DMS153 (cell line): ENCODE results near the gene SLC6A1.
"Not testable (repeated sequence)": the region's sequence is repeated elsewhere in the genome, so short reads cannot be mapped to it uniquely, and the experiment has no call there.

Source experiments
- DNase-seq: peaks from one replicate; lab custom pipeline; 2025; lab: John Stamatoyannopoulos, UW

Gene SLC6A1

DNA sequence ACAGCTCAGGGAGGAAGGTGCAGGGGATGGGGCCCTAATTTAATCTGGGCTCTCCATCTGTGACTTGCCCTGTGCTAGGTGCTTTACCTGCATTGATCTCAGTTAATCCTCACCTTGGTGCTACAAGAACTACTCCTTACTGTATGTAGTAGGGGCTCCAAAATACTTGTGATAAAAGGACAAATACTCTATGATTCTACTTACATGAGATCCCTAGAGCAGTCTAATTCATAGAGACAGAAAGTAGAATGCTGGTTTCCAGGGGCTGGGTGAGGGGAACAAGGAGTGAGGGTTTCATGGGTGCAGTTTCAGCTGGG, 67.2 kb downstream of the SLC6A1 start:
- DNase-seq: no peak

DNA sequence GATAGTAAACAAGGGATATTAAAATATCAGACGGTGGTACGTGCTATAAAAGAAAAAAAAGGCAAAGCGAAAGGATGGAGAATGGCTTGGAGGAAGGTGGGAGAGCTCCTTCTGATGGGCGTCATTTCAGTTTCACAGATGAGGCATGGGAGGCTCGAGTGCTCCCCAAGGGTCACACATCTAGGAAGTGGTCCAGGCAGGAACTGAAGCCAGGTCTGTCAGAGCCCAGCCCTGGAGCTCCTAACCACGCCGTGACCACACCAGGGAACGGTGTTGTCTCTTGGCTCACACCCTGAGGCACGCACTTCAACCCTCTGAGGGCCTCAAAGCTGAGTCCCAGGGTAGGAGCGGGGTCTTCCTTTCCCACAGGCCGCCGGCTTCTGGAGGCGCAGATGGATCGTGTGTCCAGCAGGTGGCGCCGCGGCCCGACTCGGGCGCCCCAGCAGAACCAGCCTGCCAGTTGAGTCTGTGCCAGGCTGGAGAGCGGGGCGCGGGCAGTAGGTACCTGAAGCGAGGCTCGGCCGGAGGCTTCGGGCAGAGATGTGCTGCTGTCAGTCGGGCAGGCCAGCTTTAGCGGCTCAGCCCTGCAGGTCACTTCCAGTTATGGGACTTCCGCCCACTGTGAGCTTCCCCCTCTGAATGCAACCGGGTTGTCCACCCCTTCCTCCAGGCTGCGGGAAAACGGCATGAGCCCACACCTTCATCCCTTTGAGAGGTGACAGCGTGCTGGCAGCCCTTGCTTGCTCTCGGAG, 68.1 kb downstream of the SLC6A1 start:
- DNase-seq: peak; percentile 6

DNA sequence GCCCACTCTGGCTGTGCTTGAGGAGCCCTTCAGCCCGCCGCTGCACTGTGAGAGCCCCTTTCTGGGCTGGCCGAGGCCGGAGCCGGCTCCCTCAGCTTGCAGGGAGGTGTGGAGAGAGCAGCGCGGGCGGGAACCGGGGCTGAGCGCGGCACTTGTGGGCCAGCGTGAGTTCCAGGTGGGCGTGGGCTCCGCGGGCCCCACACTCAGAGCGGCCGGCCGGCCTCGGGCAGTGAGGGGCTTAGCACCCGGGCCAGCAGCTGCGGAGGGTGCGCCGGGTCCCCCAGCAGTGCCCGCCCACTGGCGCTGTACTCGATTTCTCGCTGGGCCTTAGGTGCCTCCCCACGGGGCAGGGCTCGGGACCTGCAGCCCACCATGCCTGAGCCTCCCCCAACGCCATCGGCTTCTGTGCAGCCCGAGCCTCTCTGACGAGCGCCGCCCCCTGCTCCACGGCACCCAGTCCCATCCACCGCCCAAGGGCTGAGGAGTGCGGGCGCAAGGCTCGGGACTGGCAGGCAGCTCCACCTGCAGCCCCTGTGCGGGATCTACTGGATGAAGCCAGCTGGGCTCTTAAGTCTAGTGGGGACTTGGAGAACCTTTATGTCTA, 68.8 kb downstream of the SLC6A1 start:
- not testable (repeated sequence) for DNase-seq

DNA sequence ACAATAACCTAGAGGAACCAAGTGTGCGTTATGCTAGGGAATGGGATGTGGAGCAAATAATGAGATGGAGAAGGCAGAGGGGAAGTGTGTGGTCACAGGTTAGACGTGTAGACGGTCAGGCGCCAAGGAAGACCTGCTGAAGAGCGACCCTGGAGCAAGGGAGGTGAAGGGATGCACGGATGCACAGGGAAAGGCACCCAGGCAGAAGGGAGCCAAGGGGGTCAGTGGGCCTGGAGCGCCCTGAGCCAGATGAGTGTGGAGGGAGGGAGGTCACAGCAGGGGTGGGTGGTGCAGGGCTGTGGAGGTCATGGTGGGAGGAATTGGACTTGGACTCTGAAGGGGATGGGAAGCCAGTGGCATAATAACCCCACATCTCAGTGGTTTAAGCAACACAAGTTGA, 70.2 kb downstream of the SLC6A1 start:
- DNase-seq: no peak

DNA sequence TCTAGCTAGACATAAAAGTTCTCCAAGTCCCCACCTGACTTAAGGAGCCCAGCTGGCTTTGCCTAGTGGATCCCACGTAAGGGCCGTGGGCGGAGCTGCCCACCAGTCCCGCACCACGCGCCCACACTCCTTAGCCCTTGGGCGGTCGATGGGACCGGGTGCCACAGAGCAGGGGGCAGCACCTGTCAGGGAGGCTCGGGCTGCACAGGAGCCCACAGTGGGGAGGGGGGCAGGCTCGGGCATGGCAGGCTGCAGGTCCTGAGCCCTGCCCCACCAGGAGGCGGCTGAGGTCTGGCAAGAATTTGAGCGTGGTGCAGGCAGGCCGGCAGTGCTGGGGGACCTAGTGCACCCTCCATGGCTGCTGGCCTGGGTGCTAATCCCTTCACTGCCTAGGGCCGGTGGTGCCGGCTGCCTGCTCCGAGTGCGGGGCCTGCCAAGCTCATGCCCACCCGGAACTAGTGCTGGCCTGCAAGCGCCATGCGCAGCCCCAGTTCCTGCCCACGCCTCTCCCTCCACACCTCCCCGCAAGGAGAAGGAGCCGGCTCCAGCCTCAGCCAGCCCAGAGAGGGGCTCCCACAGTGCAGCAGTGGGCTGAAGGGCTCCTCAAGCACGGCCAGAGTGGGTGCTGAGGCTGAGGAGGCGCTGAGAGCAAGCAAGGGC, 78.7 kb downstream of the SLC6A1 start:
- DNase-seq: no peak

DNA sequence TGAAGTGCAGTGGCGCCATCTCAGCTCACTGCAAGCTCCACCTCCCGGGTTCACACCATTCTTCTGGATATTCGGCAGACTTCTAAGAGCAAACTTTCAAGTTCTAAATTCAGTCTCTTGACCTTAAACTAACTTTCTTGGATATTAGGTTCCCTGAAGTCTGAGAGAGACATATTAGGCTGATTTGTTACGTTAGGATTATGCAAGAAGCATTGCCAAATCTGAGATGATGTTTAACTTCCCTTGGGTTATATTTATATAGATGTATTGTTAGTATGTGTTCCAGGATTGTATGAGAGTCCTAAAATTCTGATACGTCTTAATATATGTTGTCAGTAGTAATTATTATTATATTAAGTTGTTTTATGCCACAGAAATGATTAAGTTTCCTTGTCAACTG, 80.1 kb downstream of the SLC6A1 start:
- DNase-seq: no peak

DNA sequence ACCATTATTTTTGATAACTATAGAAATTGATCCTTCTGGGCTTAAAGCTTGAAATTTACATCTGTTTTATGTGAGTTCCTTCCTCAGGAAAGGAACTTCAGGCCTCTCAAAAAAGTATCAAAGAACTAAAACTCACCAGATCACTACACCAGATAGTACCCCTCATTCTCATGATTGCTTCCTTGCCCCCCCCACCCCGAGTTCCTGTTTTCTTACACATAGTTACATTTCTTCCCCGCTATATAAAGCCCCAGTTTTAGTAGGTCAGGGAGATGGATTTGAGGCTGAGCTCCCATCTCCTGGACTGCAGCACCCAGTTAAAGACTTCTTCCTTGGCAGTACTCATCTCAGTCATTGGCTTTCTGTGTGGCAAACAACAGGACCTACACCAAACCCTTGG, 81.5 kb downstream of the SLC6A1 start:
- no peak for DNase-seq

DNA sequence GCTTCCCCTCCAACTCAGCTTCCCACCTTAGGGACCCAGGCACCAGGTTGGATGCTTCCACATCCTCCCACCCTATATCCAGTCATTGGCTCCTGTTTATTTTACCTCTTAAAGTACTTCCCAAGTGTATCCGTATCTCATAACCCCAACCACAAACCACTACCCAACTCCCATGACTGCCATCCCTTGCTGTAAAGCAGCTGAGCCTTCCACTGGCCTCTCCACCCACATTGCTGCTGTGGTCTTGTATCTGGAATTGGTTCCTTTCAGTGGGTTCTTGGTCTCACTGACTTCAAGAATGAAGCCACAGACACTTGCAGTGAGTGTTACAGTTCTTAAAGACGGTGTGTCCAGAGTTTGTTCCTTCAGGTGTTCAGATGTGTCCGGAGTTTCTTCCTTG, 81.9 kb downstream of the SLC6A1 start:
- DNase-seq: no peak

DNA sequence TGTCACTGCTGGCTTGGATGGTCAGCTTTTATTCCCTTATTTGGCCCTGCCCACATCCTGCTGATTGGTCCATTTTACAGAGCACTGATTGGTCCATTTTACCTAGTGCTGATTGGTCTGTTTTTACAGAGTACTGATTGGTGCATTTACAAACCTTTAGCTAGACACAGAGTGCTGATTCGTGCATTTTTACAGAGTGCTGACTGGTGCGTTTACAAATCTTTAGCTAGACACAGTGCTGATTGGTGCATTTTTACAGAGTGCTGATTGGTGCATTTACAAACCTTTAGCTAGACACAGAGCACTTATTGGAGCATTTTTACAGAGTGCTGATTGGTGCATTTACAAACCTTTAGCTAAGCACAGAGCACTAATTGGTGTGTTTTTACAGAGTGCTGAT, 82.6 kb downstream of the SLC6A1 start:
- not testable (repeated sequence) for DNase-seq

DNA sequence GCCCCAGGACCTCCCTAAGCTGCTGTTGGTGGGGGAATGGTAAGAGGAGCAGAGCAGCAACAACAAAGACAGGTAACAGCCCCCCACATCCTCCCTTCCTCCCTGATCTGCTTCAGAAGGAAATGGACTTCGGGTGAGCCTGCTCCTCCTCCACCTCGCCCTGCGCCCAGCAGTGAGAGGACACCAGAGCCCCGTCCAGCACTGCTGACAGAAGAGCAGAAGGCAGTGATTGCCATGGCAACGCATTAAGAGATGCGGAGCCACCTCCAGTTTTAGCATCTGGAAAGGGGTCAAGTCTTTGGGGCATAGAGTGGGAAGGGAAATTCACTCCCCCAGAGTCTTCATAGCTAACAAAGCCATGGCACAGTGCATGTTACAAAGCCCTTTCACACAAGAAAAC, 84.2 kb downstream of the SLC6A1 start:
- DNase-seq: no peak

DNA sequence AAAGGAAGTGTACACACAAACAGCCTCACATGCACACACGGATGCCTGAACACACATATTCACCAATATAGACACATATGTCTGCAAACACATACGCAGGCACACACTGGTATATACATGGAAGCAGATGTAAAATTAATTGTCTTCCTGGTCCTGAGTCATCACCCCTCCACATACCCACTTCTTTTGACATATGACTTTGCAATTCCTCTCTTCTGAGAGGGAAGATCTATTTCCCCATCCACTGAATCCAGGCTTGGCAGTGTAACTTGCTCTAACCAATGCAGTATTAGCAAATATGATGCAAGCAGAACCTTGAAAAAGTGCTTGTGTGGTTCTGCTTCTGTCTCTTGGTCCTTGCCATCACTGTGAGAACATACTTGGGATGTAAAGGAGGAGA, 84.9 kb downstream of the SLC6A1 start:
- DNase-seq: no peak

DNA sequence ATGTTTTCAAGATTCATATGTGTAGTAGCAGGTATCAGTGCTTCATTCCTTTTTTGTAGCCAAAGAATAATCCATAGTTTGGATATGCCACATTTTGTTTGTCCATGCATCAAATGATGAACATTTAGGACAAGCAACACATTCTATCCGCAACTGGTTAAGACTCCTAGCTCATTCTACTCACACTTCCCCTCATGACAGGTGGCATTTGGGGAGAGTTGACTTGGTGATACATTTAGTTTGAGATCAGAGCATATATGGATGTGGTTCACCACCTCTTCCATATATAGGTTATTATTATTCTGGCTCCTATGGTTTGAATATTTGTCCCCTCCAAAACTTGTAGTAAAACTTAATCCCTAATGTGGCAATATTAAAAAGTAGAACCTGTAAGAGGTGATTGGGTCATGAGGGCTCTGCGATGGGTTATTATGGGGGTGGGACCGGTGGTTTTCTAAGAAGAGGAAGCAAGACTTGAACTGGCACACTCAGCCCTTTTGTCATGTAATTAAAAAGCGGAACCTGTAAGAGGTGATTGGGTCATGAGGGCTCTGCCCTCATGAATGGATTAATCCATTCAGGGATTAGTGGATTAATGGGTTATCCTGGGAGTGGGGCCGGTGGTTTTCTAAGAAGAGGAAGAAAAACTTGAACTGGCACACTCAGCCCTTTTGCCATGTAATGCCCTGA, 86.4 kb downstream of the SLC6A1 start:
- no peak for DNase-seq

DNA sequence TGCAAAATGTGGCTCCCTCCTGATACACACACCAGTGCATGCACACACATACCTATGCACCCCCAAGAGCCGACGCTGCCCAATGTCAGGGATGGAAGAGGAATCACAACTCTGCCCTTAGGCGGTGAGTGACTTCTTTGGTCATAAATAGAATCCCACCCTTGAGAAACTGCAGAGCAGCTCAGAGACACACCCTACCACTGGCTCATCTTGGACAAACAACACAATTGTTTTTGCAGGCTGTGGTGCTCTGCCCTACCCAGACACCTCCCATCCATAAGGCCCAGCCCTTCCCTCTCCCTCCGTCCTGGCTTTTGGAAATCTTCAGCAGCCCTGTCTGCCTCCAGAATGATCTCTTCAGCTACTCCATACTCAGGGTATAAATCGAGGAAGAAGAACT, 87.9 kb downstream of the SLC6A1 start:
- DNase-seq: no peak

DNA sequence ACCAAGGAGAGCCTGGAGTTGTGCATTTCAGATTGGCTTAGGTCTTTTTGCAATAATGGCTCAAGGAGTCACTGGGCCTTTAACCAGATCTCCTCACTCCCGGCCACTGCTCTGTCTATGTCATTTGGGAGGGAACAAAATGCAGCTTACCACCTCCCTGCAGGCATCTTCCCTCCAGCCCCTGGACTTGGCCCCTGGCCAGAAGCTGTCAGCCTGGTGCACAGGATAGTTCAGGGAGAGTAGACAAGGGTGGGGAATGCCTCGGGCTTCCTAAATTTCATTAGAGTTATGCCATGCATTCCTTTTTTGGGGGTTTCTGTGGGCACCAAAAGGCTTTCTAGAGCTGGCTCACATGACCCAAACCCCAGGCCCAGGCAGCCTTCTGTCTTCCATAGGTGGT, 91.5 kb downstream of the SLC6A1 start:
- DNase-seq: no peak

DNA sequence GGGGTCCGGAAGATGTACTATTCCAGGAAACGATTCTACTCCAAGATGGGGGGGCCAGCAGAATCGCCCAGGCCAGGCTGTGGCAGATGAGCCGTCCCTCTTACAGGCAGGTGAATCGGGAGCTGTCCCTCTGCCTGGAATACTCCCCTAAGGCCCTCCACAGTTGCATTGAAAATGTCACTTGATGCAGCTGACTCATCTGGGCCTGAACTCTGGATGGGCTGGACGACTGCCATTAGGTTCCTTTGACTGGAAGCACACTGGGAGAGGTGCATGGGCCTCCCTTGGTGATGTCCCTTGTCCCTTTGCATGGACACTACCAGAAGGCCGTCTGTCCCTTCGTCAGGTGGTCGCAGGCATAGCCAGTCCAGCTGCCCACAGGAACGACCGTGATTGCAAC, 92.1 kb downstream of the SLC6A1 start:
- DNase-seq: no peak

DNA sequence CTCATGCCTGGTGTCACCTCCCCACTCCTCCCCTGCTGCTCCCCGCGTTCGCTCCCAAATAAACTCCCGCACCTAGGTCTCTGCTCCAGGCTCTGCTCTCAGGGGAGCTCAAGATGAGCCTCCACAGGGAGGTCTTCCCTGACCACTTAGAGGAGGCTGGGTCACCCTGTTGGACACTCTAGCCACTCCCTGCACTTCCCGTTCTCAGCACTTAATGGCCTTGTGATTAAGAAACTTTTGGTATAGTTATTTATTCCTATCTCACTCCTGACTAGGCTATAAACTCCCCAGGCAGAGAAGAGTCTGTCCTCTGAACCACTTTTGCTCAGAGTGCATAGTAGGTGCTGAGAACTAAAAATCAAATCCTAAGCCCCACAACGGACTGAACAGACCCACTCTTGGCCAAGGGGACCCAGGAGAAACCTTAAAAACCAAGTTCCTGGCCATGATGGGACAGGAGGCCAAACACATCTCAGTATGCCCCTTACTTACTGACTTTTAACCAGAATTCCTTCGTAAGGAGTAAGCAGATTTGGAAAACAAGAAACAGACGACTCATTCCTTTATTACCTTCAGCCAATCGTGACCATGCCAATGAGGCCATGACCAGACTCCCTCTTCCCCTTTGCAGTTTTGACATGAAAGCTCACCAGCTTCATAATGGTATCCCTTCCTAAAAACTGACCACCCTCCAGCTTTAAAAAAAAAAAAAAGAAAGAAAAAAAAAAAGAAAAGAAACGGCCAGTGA, 92.7 kb downstream of the SLC6A1 start:
- DNase-seq: no peak

DNA sequence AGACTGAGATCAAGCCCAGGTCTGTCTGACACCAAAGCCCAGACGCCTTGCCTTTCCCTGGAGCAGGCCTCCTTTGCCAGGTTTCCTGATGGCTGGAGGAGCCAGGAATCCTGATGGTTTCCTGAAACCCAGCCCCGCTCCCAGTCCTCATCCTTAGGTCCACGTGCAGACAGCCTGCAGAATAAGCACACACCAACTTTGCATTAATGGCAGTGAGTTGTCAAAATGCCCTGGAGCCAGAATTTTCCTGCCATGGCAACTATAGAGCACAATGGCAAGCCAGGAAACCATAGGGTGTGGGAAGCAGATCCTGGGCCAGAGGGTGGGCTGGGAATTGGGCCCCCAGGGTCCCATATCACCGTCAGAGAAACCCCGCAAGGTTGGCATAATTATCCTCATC, 94.3 kb downstream of the SLC6A1 start:
- DNase-seq: no peak

DNA sequence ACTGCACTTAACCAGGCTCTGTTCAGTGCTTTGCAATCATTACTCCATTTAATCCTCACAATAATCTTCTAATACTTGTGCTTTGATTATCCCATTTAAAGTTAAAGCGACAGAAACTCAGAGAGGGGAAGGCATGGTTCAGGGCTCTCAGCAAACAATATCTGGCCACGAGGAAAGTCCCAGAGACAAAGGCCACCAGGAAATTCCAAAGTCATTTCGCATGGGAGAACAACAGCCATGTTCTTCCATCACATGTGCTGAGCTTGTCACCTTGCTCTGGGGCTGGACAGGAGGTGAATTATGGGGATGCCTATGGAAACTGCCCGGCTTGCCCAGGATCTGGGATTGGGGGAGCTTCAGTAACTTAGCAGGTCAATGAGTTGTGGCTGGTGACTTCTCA, 95.5 kb downstream of the SLC6A1 start:
- no peak for DNase-seq

DNA sequence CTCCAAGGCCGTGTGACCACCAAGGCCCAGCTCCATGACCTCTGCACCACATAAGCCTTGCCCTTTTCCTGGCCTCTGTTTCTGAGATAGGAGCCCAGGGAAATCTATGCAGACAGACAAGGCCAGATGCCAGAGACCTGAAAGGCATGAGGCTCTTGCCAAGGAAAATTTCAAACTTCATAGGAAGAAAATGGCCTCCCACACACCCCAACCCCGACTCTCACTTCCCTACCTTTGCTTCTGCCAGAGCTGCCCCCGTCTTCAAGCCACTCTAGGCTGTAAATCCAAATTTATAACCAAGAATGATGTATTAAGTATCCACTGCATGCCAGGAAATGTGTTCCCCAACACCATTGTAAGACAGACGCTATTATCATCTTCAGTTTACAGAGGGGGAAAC, 96.3 kb downstream of the SLC6A1 start:
- no peak for DNase-seq
